Measurements from ENCODE around the gene INHA. TPM values are rescaled to one million over a fixed set of nuclear protein-coding genes. Genes with fewer than 3 reads are reported as not detected.

Gene INHA
- total and polyA plus RNA-seq, 4 donors, result 0.03 to 0.15 (median 0.11) TPM

GRCh38 chr2:219559156-219559915 lies 12.8 kb upstream of the INHA start (continued):
- TF ChIP-seq CTCF (IDR thresholded peaks at IDR 0.05; ENCODE audit: low read depth, low read length, missing input control), result no peak
- no peak for TF ChIP-seq NR2F2 (IDR thresholded peaks at IDR 0.05)
- no peak for TF ChIP-seq HNF4G (IDR thresholded peaks at IDR 0.05)
- TF ChIP-seq MAX (IDR thresholded peaks at IDR 0.05), result no peak
- TF ChIP-seq FOXA2 (IDR thresholded peaks at IDR 0.05), result no peak
- no peak for TF ChIP-seq GABPA (IDR thresholded peaks at IDR 0.05 in 1 of 2, conservative IDR thresholded peaks at IDR 0.05 in 1 of 2)
- TF ChIP-seq YY1 (IDR thresholded peaks at IDR 0.05), result no peak
- no peak for TF ChIP-seq TAF1 (conservative IDR thresholded peaks at IDR 0.05)
- TF ChIP-seq RXRA (IDR thresholded peaks at IDR 0.05), result no peak
- TF ChIP-seq ATF3 (IDR thresholded peaks at IDR 0.05), result no peak

- no peak overlapping the region for H3K9ac ChIP-seq (ENCODE audit: low read depth in 1 of 2, low read length in 2 of 2)
- DNase-seq (ENCODE audit: low spot score), result no peak
- WGBS, result 42% methylated on average over 8 of the region's 8 CpGs
- H3K4me1 ChIP-seq (ENCODE audit: control insufficient read depth in 4 of 4, insufficient read depth in 4 of 4, low read length in 3 of 4), result no peaks in the 10 kb centered on the region
- H3K36me3 ChIP-seq (ENCODE audit: control insufficient read depth in 4 of 4, insufficient read depth in 3 of 4, low read depth in 1 of 4, low read length in 3 of 4), result peaks cover 0 to 6% (median 0%) of the 10 kb centered on the region in 4 donors
- TF ChIP-seq REST (IDR thresholded peaks at IDR 0.05) (no peak), GABPA (IDR thresholded peaks at IDR 0.05 in 1 of 2, conservative IDR thresholded peaks at IDR 0.05 in 1 of 2) (no peak), YY1 (IDR thresholded peaks at IDR 0.05) (no peak), HNF4G (IDR thresholded peaks at IDR 0.05) (no peak), CTCF (IDR thresholded peaks at IDR 0.05; ENCODE audit: low read depth, low read length, missing input control) (peak; percentile 32), EGR1 (IDR thresholded peaks at IDR 0.05; ENCODE audit: low read depth in 2 of 2) (no peak)
- H3K9me3 ChIP-seq (ENCODE audit: control insufficient read depth in 4 of 4, low read length in 3 of 4), result no peaks in the 10 kb centered on the region
- H3K27ac ChIP-seq (ENCODE audit: low read depth in 1 of 2, low read length in 2 of 2), result no peak overlapping the region
- H3K27me3 ChIP-seq (ENCODE audit: control insufficient read depth in 4 of 4, insufficient read depth in 4 of 4, low read length in 3 of 4), result no peaks in the 10 kb centered on the region
- no peak overlapping the region for H3K4me3 ChIP-seq (ENCODE audit: low read depth in 1 of 3, low read length in 3 of 3)
These were observed 11.8 kb upstream of the INHA start for GRCh38 chr2:219560037-219560892.
